KBM-7 (cell line): Measurements from ENCODE around the gene TMEM30A.

Experiments
- DNase-seq: peaks from one replicate; pipeline ENCODE4 v3.0.0-alpha.2; 2015
- in situ Hi-C: fragments of 300-500 bp; cut with MboI; formaldehyde crosslinking; loops from 2 replicates; pipeline ENCODE4 v1.14.3; 2020; ENCODE audit warnings: low sequenced_read_pairs, low pct_unique_long_range_greater_than_20kb, mixed read lengths

TMEM30A gene

GRCh38 chr6:75230484-75231325, 53.9 kb downstream of the TMEM30A start:
- in situ Hi-C loops: no loop called here
- peak; percentile 57 for DNase-seq

- DNase-seq: no peak
- in situ Hi-C loops: no loop called here
Measured at GRCh38 chr6:75224303-75224926, 60.2 kb downstream of the TMEM30A start.

GRCh38 chr6:75223428-75223827, 61.2 kb downstream of the TMEM30A start:
- DNase-seq: no peak
- in situ Hi-C loops: no loop called here

GRCh38 chr6:75222261-75222660, 62.3 kb downstream of the TMEM30A start:
- in situ Hi-C loops: no loop called here
- no peak for DNase-seq

- in situ Hi-C loops: no loop called here
- no peak for DNase-seq
Measured at GRCh38 chr6:75221116-75221515, 63.5 kb downstream of the TMEM30A start.

- in situ Hi-C loops: no loop called here
- no peak for DNase-seq
Measured at GRCh38 chr6:75220357-75220756, 64.2 kb downstream of the TMEM30A start.

GRCh38 chr6:75219263-75219662, 65.3 kb downstream of the TMEM30A start:
- in situ Hi-C loops: no loop called here
- DNase-seq: no peak

- no peak for DNase-seq
- in situ Hi-C loops: no loop called here
Measured at GRCh38 chr6:75217193-75217592, 67.4 kb downstream of the TMEM30A start.

GRCh38 chr6:75215291-75215690, 69.3 kb downstream of the TMEM30A start:
- in situ Hi-C loops: no loop called here

GRCh38 chr6:75213732-75214131, 70.9 kb downstream of the TMEM30A start:
- in situ Hi-C loops: no loop called here
- no peak for DNase-seq

More at GRCh38 chr6:75215291-75215690, 69.3 kb downstream of the TMEM30A start:
- DNase-seq: no peak

GRCh38 chr6:75213112-75213511, 71.5 kb downstream of the TMEM30A start:
- DNase-seq: no peak
- in situ Hi-C loops: no loop called here

- DNase-seq: no peak
- in situ Hi-C loops: no loop called here
Measured at GRCh38 chr6:75211920-75212590, 72.5 kb downstream of the TMEM30A start.

GRCh38 chr6:75210885-75211739, 73.5 kb downstream of the TMEM30A start:
- in situ Hi-C loops: no loop called here
- peak; percentile 35 for DNase-seq

GRCh38 chr6:75209184-75209723, 75.3 kb downstream of the TMEM30A start:
- DNase-seq: no peak
- in situ Hi-C loops: no loop called here

- peak; percentile 83 for DNase-seq
- in situ Hi-C loops: no loop called here
Measured at GRCh38 chr6:75208298-75209183, 76.1 kb downstream of the TMEM30A start.

GRCh38 chr6:75206576-75207342, 77.8 kb downstream of the TMEM30A start:
- in situ Hi-C loops: no loop called here
- no peak for DNase-seq

GRCh38 chr6:75205776-75206575, 78.6 kb downstream of the TMEM30A start, which contains the start of gene COL12A1:
Gene COL12A1, minus strand, starts transcription at chr6:75206053. Its CDS starts 3,261 bp downstream, at chr6:75202792.
- in situ Hi-C loops: no loop called here
- no peak for DNase-seq
